Uterus (tissue), 2 donors: Measurements from ENCODE around the gene AKNA.

Source experiments
- POLR2A ChIP-seq, 2 donors: fragments of 450-650 bp; IDR thresholded peaks; one replicate each; pipeline ENCODE4 v1.6.1; 2016; ENCODE audit warnings: antibody characterized with exemption in 2 of 2, mild to moderate bottlenecking in 1 of 2, moderate library complexity in 1 of 2
- TF ChIP-seq, protein P1 (sequence below), 4 experiments: fragments of 200-600 bp in 2 of 4; fragments of 450-650 bp in 2 of 4; sonication (generic) in 2 of 4; IDR thresholded peaks; one replicate each; pipeline ENCODE4 v1.5.1; 2016 to 2019; ENCODE audit warnings: antibody characterized with exemption in 4 of 4, mild to moderate bottlenecking in 2 of 4, moderate library complexity in 1 of 4

DNA sequence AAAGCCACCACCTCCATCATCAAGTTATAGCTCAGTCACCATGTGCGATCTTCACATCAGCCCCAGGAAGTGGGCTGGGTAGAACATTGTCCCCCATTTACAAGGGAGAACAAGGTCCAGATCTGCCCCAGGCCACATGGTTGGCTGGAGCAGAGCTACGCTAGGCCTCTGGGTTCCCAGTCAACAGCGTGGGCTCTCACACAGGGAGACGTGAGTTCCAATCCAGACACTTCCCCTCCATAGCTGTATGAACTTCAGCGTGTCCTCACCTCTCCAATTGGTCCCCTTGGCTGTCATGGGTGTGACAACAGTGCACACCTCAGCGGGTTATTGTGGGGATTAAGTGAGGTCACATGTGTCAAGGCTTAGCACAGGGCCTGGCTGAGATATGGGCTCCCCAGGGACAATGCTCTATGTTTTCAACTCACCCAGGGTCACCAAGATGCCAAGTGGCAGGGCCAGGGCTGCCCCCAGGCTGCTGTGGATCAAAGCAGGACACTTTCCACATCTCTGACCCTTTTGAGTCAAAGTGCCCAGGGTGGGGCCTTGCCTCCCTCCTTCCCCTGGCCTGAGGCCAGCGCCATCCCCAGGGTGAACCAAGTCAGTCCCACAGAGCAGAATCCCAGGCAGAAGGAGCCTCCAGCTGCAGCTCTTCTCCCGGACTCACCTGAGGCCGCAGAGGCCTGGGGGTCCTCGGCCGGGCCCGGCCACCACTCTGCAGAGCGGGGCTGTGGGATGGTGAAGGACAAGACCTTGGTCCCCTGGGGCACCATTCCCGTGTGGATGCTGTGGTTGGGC lies 19.8 kb downstream of the AKNA start:
- TF ChIP-seq, protein P1, sequence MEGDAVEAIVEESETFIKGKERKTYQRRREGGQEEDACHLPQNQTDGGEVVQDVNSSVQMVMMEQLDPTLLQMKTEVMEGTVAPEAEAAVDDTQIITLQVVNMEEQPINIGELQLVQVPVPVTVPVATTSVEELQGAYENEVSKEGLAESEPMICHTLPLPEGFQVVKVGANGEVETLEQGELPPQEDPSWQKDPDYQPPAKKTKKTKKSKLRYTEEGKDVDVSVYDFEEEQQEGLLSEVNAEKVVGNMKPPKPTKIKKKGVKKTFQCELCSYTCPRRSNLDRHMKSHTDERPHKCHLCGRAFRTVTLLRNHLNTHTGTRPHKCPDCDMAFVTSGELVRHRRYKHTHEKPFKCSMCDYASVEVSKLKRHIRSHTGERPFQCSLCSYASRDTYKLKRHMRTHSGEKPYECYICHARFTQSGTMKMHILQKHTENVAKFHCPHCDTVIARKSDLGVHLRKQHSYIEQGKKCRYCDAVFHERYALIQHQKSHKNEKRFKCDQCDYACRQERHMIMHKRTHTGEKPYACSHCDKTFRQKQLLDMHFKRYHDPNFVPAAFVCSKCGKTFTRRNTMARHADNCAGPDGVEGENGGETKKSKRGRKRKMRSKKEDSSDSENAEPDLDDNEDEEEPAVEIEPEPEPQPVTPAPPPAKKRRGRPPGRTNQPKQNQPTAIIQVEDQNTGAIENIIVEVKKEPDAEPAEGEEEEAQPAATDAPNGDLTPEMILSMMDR (IDR thresholded peaks at IDR 0.05), result no peak
- no peak for TF ChIP-seq POLR2A (IDR thresholded peaks at IDR 0.05)
